A549 (cell line): ENCODE results near the gene HDAC10. TPM values are rescaled to one million over a fixed set of nuclear protein-coding genes. Genes with fewer than 3 reads are reported as not detected.

Source experiments
- ATAC-seq, 2 experiments: fragments of 200-7000 bp in 1 of 2; fragments of >200 bp in 1 of 2; cut with Nextera tagmentation in 1 of 2; cut with Tn5 transposase in 1 of 2; 3 replicates each; pipeline versions ENCODE4 v1.8.0 to v1.9.1; 2018 to 2020; ENCODE audit warnings: mild to moderate bottlenecking in 1 of 2, moderate library complexity in 1 of 2
- CTCF ChIA-PET: fragments of 300-600 bp; sonication (Branson Sonifier 250); formaldehyde crosslinking; extraction: SDS; loops from one replicate; lab custom pipeline; 2021; ENCODE audit warnings: antibody characterized with exemption, inconsistent platforms; lab: Yijun Ruan, JAX
- POLR2A ChIA-PET: fragments of 350-600 bp; formaldehyde crosslinking; extraction: SDS; loops from one replicate; lab custom pipeline; 2021; ENCODE audit warnings: antibody characterized with exemption, inconsistent platforms; lab: Yijun Ruan, JAX
- DNase-seq, 2 experiments: peaks; one replicate each; pipeline versions ENCODE4 v3.0.0 to v3.0.0-alpha.2; 2011 to 2016; ENCODE audit warnings: low read depth in 1 of 2, low spot score in 1 of 2
- FAIRE-seq: peaks from 2 replicates; lab custom pipeline; 2011; peaks lifted over from hg19 to GRCh38; lab: Jason Lieb, UNC
- H3K27ac ChIP-seq, 2 experiments: fragments of >200 bp; sonication (Bioruptor Twin); formaldehyde crosslinking; 3 replicates each; pipeline ENCODE4 v1.5.1; 2016 to 2017
- H3K4me1 ChIP-seq: fragments of >200 bp; sonication (Bioruptor Twin); formaldehyde crosslinking; 3 replicates; pipeline ENCODE4 v1.6.1; 2016
- H3K4me2 ChIP-seq: fragments of >200 bp; sonication (Bioruptor Twin); formaldehyde crosslinking; 3 replicates; pipeline ENCODE4 v1.6.1; 2016
- H3K4me3 ChIP-seq: fragments of >200 bp; sonication (Bioruptor Twin); formaldehyde crosslinking; 3 replicates; pipeline ENCODE4 v1.5.1; 2016
- H3K9me3 ChIP-seq: fragments of >200 bp; sonication (Bioruptor Twin); formaldehyde crosslinking; 3 replicates; pipeline ENCODE4 v1.6.1; 2016
- CBX2 ChIP-seq: fragments of 200-600 bp; sonication (generic); IDR thresholded peaks from 2 replicates; pipeline ENCODE4 v1.6.1; 2016; ENCODE audit warnings: low read depth, mild to moderate bottlenecking, borderline replicate concordance
- CBX8 ChIP-seq: fragments of 200-600 bp; sonication (generic); IDR thresholded peaks from 2 replicates; pipeline ENCODE4 v1.6.1; 2016
- CHD2 ChIP-seq: fragments of 150-350 bp; IDR thresholded peaks from 2 replicates; pipeline ENCODE4 v1.6.1; 2014; ENCODE audit warnings: low read length; ENCODE audit not compliant: partially characterized antibody
- CHD4 ChIP-seq: fragments of 200-600 bp; sonication (generic); IDR thresholded peaks from 2 replicates; pipeline ENCODE4 v1.6.1; 2016; ENCODE audit warnings: antibody characterized with exemption, mild to moderate bottlenecking, borderline replicate concordance
- EP300 ChIP-seq, 2 experiments: fragments of >200 bp; sonication (Bioruptor Twin); formaldehyde crosslinking; IDR thresholded peaks; 2 replicates in 1 of 2; 3 replicates in 1 of 2; pipeline ENCODE4 v1.6.1; 2016 to 2017
- ESRRA ChIP-seq: fragments of 150-350 bp; IDR thresholded peaks from 2 replicates; pipeline ENCODE4 v1.6.1; 2014; ENCODE audit warnings: mild to moderate bottlenecking, low read length, borderline replicate concordance
- HOXA7 ChIP-seq: fragments of 250-450 bp; sonication (Bioruptor Pico); IDR thresholded peaks from 2 replicates; pipeline ENCODE4 v1.5.0; 2020; ENCODE audit warnings: mild to moderate bottlenecking, moderate library complexity
- HOXB13 ChIP-seq: fragments of 250-450 bp; sonication (Bioruptor Pico); IDR thresholded peaks from 2 replicates; pipeline ENCODE4 v1.5.0; 2020; ENCODE audit warnings: low read depth, mild to moderate bottlenecking, moderate library complexity
- JUN ChIP-seq, 2 experiments: fragments of >200 bp; sonication (Bioruptor Twin); formaldehyde crosslinking; IDR thresholded peaks; 2 replicates in 1 of 2; 3 replicates in 1 of 2; pipeline ENCODE4 v1.6.1; 2016 to 2017
- JUNB ChIP-seq: fragments of >200 bp; sonication (Bioruptor Twin); formaldehyde crosslinking; IDR thresholded peaks from 2 replicates; pipeline ENCODE4 v1.6.1; 2016
- KDM5A ChIP-seq: fragments of 200-600 bp; sonication (generic); IDR thresholded peaks from 2 replicates; pipeline ENCODE4 v1.6.1; 2016; ENCODE audit warnings: antibody characterized with exemption, mild to moderate bottlenecking
- MAFK ChIP-seq: fragments of 450-650 bp; IDR thresholded peaks from 2 replicates; pipeline ENCODE4 v1.6.1; 2014; ENCODE audit not compliant: partially characterized antibody
- POLR2A ChIP-seq: IDR thresholded peaks from 2 replicates; pipeline ENCODE4 v1.6.1; 2012; ENCODE audit warnings: mild to moderate bottlenecking, low read length
- POLR2AphosphoS2 ChIP-seq: conservative IDR thresholded peaks from 2 replicates; pipeline ENCODE4 v1.6.1; 2012; ENCODE audit warnings: low read length, improper control_type of control experiment, inconsistent platforms
- RAD21 ChIP-seq, 2 experiments: fragments of >200 bp in 1 of 2; sonication (Bioruptor Twin) in 1 of 2; formaldehyde crosslinking in 1 of 2; IDR thresholded peaks in 1 of 2; conservative IDR thresholded peaks in 1 of 2; 2 replicates in 1 of 2; 3 replicates in 1 of 2; pipeline ENCODE4 v1.6.1; 2012 to 2018; ENCODE audit warnings: inconsistent platforms in 1 of 2
- RNF2 ChIP-seq: fragments of 200-600 bp; sonication (generic); IDR thresholded peaks from 2 replicates; pipeline ENCODE4 v1.6.1; 2016; ENCODE audit warnings: low read depth, mild to moderate bottlenecking, antibody characterized with exemption, moderate library complexity, borderline replicate concordance
- TFCP2L1 ChIP-seq: fragments of 250-450 bp; sonication (Bioruptor Pico); IDR thresholded peaks from 2 replicates; pipeline ENCODE4 v1.5.0; 2021; ENCODE audit warnings: mild to moderate bottlenecking
- ZNF302 ChIP-seq: fragments of 250-450 bp; sonication (Bioruptor Pico); IDR thresholded peaks from 2 replicates; pipeline ENCODE4 v1.9.0; 2021; ENCODE audit warnings: inconsistent platforms, mild to moderate bottlenecking, moderate library complexity
- ZSCAN20 ChIP-seq: fragments of 250-450 bp; sonication (Bioruptor Pico); IDR thresholded peaks from 2 replicates; pipeline ENCODE4 v1.8.0; 2022; ENCODE audit warnings: mild to moderate bottlenecking, moderate library complexity
- WGBS: methylation state at CpG from one replicate; pipeline ENCODE4 v1.1.6; 2017; ENCODE audit errors: missing lambda C conversion rate; 5-methylcytosine and 5-hydroxymethylcytosine counted together
- polyA plus RNA-seq, 4 experiments: library from polyadenylated mRNA; depleted of rRNA in 3 of 4; stranded (reverse); fragments of >200 nt; fragmentation: RNase III in 1 of 4; extraction: RNeasy Plus Mini Kit Qiagen cat#74134 plus additional on column Dnase treatment in 1 of 4; gene quantifications; 2 replicates in 3 of 4; 3 replicates in 1 of 4; pipeline ENCODE4 v1.2.3, GENCODE V29; 2011 to 2017
- TF ChIP-seq, protein P1 (sequence below): fragments of 250-450 bp; sonication (Bioruptor Pico); IDR thresholded peaks from 2 replicates; pipeline ENCODE4 v1.5.0; 2021; ENCODE audit warnings: mild to moderate bottlenecking, moderate library complexity, borderline replicate concordance
- TF ChIP-seq, protein P2 (sequence below): fragments of 250-450 bp; sonication (Bioruptor Pico); IDR thresholded peaks from 2 replicates; pipeline ENCODE4 v1.5.0; 2020; ENCODE audit warnings: low read depth, mild to moderate bottlenecking, moderate library complexity
- TF ChIP-seq, protein P3 (sequence below): fragments of 200-600 bp; sonication (generic); IDR thresholded peaks from 2 replicates; pipeline ENCODE4 v1.6.1; 2016; ENCODE audit warnings: antibody characterized with exemption, mild to moderate bottlenecking, moderate library complexity
- TF ChIP-seq, protein P4 (sequence below): IDR thresholded peaks from 2 replicates; pipeline ENCODE4 v1.6.1; 2012
- TF ChIP-seq, protein P5 (sequence below): IDR thresholded peaks from 2 replicates; pipeline ENCODE4 v1.6.1; 2012; ENCODE audit warnings: low read depth, borderline replicate concordance

The HDAC10 gene
- polyA plus RNA-seq, 2 of the 4 experiments (the other 2 are of a cell fraction), result 2.4 to 12.0 TPM

DNA sequence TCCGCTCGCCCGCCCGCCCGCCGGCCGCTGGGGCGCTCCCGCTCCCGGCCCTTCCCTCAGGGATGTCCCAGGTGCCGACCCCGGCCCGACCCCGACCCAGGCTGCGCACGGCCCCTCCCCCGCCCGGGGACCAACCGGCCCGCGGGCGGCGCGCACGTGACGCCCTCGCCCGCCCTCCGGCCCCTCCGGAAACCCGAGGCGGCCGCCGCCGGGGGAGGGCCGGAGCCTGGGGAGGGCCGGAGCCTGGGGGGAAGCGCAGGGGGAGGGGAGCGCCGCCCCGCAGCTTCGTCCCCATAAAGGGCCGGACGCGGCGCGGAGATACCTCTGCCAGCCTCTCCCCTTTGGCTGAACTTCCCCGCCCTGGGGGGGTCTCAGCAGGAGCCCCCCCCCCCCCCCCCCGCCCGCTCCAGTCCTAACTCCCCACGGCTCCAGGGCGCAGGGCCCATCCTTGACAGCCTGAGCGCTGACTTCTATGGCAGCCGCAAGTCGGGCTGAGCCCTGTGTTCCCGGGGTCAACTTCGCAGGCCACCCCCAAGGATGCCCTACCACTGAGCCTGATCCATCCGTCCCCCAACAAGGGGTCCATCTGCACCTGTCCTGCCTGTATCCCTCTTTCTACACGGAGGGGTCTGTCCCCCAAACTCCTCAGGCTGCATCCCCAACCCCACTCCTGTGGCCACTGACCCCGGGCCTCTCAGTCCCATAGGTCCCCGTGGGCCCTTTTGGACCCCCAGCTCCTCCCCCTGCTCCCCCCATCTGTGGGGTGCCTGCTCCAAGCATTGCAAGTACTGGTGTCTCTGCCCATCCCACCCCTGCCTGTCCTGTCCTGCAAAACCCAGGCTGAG is 10.8 kb upstream of the HDAC10 start, which contains the start of gene MAPK12:
Gene MAPK12 (minus strand): TSS at position 69 of the 845 bp plus-strand sequence. CDS start 174 bp downstream, outside the sequence.
- Histone ChIP-seq H3K4me1 (peaks cover 23% of the 10 kb centered on the region), H3K4me3 (peak within 1 kb of the TSS; percentile 90), H3K4me2 (peak within 1 kb of the TSS; percentile 90), H3K27ac (peak within 1 kb of the TSS; percentile 98 to 99), H3K9me3 (no peaks in the 10 kb centered on the region)
- WGBS, result 63% methylated on average over 5 of the region's 61 CpGs
- ChIA-PET CTCF (interaction anchor here (0.6 to 2.3 kb wide), 7 partner anchors 10 to 98 kb away, joined by 3 to 18 read pairs (median 7); partner anchors contain the start of gene HDAC10), POLR2A (no interaction called here)
- no peak for FAIRE-seq
- TF ChIP-seq POLR2AphosphoS2 (no peak), CHD4 (no peak), ESRRA (no peak), RAD21 (conservative IDR thresholded peaks at IDR 0.05 in 1 of 2, IDR thresholded peaks at IDR 0.05 in 1 of 2) (no peak), HOXB13 (CRISPR knock-in tag) (no peak), KDM5A (no peak), HOXA7 (no peak), ZNF302 (no peak), RNF2 (no peak)
- TF ChIP-seq, protein P1, sequence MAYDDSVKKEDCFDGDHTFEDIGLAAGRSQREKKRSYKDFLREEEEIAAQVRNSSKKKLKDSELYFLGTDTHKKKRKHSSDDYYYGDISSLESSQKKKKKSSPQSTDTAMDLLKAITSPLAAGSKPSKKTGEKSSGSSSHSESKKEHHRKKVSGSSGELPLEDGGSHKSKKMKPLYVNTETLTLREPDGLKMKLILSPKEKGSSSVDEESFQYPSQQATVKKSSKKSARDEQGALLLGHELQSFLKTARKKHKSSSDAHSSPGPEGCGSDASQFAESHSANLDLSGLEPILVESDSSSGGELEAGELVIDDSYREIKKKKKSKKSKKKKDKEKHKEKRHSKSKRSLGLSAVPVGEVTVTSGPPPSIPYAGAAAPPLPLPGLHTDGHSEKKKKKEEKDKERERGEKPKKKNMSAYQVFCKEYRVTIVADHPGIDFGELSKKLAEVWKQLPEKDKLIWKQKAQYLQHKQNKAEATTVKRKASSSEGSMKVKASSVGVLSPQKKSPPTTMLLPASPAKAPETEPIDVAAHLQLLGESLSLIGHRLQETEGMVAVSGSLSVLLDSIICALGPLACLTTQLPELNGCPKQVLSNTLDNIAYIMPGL, result no peak
- TF ChIP-seq, protein P2, sequence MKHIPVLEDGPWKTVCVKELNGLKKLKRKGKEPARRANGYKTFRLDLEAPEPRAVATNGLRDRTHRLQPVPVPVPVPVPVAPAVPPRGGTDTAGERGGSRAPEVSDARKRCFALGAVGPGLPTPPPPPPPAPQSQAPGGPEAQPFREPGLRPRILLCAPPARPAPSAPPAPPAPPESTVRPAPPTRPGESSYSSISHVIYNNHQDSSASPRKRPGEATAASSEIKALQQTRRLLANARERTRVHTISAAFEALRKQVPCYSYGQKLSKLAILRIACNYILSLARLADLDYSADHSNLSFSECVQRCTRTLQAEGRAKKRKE, result no peak
- peak; percentile 10 to 17; a peak in 3 of 6 replicates for ATAC-seq
- DNase-seq, result no peak

DNA sequence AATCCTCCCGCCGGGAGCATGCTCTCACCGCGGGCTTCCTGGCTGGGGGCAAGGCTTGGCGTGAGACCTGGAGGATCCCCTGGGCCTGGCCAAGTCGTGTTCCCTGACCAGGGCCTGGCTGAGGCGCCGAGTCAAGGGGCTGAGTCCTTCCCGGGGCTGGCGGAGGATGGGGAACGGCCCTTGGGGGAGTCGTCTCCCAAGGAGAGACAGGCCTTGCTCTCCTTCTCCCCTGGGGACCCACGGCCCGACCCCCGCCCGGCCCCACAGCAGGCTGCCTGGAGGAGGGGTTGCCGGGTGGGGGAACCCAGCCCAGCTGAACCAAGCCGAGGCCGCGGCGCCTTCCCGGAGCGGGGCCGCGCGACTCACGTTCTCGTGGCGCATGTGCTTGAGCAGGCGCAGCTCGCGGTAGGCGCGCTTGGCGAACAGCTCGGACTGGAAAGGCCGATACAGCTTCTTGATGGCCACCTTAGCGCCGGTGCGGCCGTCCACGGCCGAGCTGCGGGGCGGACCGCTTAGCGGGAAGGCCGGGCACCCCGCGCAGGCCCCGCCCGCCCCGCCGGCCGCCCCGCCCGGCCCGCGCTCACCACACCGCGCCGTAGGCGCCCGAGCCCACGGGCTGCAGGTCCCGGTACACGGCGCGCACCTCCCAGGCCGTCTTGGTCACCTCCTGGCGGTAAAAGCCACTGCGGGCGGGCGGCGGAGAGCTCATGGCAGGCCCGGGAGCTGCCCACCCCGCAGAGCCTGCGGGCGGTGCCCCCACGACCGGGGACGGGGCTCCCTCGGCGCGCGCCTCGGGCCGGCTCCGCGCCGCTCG is 9.9 kb upstream of the HDAC10 start:
- Histone ChIP-seq H3K4me3 (peak overlapping the region; percentile 90), H3K4me1 (peaks cover 23% of the 10 kb centered on the region), H3K27ac (peak overlapping the region; percentile 98 to 99), H3K4me2 (peak overlapping the region; percentile 90), H3K9me3 (no peaks in the 10 kb centered on the region)
- CTCF ChIA-PET, result interaction anchor here (0.9 to 1.6 kb wide), 3 partner anchors 9 to 13 kb away, joined by 4 to 11 read pairs (median 5); partner anchors contain the start of gene HDAC10
- ATAC-seq, result peak; percentile 40 to 68
- WGBS, result no CpG with 5 or more reads among the region's 92 CpGs
- DNase-seq, result peak in 1 of 2 experiments; percentile 72
- POLR2A ChIA-PET, result interaction anchor here (0.5 to 0.7 kb wide), 2 partner anchors 10 to 70 kb away, joined by 3 to 4 read pairs; partner anchors contain the start of gene HDAC10
- no peak for FAIRE-seq
- TF ChIP-seq TFCP2L1 (no peak), JUNB (no peak), EP300 (IDR thresholded peaks at IDR 0.05) (no peak), CBX2 (no peak), POLR2A (peak; percentile 45), MAFK (no peak), CBX8 (no peak), ZSCAN20 (no peak), CHD2 (no peak), RNF2 (no peak), JUN (IDR thresholded peaks at IDR 0.05) (0 out of 5 replicates have a peak, but pooled peaks of 1 of the 2 experiments have one; percentile 22)
- TF ChIP-seq, protein P3, sequence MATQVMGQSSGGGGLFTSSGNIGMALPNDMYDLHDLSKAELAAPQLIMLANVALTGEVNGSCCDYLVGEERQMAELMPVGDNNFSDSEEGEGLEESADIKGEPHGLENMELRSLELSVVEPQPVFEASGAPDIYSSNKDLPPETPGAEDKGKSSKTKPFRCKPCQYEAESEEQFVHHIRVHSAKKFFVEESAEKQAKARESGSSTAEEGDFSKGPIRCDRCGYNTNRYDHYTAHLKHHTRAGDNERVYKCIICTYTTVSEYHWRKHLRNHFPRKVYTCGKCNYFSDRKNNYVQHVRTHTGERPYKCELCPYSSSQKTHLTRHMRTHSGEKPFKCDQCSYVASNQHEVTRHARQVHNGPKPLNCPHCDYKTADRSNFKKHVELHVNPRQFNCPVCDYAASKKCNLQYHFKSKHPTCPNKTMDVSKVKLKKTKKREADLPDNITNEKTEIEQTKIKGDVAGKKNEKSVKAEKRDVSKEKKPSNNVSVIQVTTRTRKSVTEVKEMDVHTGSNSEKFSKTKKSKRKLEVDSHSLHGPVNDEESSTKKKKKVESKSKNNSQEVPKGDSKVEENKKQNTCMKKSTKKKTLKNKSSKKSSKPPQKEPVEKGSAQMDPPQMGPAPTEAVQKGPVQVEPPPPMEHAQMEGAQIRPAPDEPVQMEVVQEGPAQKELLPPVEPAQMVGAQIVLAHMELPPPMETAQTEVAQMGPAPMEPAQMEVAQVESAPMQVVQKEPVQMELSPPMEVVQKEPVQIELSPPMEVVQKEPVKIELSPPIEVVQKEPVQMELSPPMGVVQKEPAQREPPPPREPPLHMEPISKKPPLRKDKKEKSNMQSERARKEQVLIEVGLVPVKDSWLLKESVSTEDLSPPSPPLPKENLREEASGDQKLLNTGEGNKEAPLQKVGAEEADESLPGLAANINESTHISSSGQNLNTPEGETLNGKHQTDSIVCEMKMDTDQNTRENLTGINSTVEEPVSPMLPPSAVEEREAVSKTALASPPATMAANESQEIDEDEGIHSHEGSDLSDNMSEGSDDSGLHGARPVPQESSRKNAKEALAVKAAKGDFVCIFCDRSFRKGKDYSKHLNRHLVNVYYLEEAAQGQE, result no peak
- TF ChIP-seq, protein P4, sequence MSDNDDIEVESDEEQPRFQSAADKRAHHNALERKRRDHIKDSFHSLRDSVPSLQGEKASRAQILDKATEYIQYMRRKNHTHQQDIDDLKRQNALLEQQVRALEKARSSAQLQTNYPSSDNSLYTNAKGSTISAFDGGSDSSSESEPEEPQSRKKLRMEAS, result peak; percentile 53
- TF ChIP-seq, protein P5, sequence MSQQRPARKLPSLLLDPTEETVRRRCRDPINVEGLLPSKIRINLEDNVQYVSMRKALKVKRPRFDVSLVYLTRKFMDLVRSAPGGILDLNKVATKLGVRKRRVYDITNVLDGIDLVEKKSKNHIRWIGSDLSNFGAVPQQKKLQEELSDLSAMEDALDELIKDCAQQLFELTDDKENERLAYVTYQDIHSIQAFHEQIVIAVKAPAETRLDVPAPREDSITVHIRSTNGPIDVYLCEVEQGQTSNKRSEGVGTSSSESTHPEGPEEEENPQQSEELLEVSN, result peak; percentile 41; the same call in 1 of the 2 replicates
